HepG2 (cell line): ENCODE results near the gene UCN2. TPM values are rescaled to one million over a fixed set of nuclear protein-coding genes. Genes with fewer than 3 reads are reported as not detected.
A peak's percentile ranks its signal among the peaks of the same experiment; 100 is the strongest.

Source experiments
- ATM ChIP-seq: fragments of 450-650 bp; IDR thresholded peaks from 2 replicates; pipeline ENCODE4 v1.7.1; 2017; ENCODE audit warnings: mild to moderate bottlenecking, borderline replicate concordance
- ETV5 ChIP-seq: IDR thresholded peaks from 2 replicates; pipeline ENCODE4 v1.6.1; 2018; ENCODE audit warnings: missing biosample characterization, missing genetic modification reagents, inconsistent platforms, borderline replicate concordance
- FOXA3 ChIP-seq: IDR thresholded peaks from 2 replicates; pipeline ENCODE4 v1.6.1; 2016; ENCODE audit warnings: missing genetic modification reagents, missing compliant biosample characterization
- HES4 ChIP-seq: sonication (generic); formaldehyde crosslinking; IDR thresholded peaks from 2 replicates; pipeline ENCODE4 v1.9.0; 2021; ENCODE audit warnings: mild to moderate bottlenecking, missing genetic modification reagents, borderline replicate concordance
- HNRNPLL ChIP-seq: fragments of 200-400 bp; formaldehyde crosslinking; IDR thresholded peaks from 2 replicates; pipeline ENCODE4 v1.6.1; 2017; ENCODE audit warnings: mild to moderate bottlenecking, low read depth, low read length; ENCODE audit not compliant: poor library complexity, severe bottlenecking
- PCBP1 ChIP-seq: fragments of 200-400 bp; formaldehyde crosslinking; IDR thresholded peaks from 2 replicates; pipeline ENCODE4 v1.6.1; 2017; ENCODE audit warnings: mild to moderate bottlenecking, low read depth, low read length, borderline replicate concordance
- POLR2A ChIP-seq, 2 experiments: IDR thresholded peaks; 2 replicates each; pipeline ENCODE4 v1.6.1; 2011; ENCODE audit warnings: low read depth in 2 of 2, low read length in 2 of 2, mild to moderate bottlenecking in 1 of 2, moderate library complexity in 1 of 2; ENCODE audit not compliant: insufficient read depth in 1 of 2
- RERE ChIP-seq: IDR thresholded peaks from 2 replicates; pipeline ENCODE4 v1.6.1; 2016; ENCODE audit warnings: low read depth, missing genetic modification reagents, missing compliant biosample characterization
- SIX1 ChIP-seq: sonication (generic); formaldehyde crosslinking; IDR thresholded peaks from 2 replicates; pipeline ENCODE4 v1.4.0; 2020; ENCODE audit warnings: missing genetic modification reagents, borderline replicate concordance
- SKIL ChIP-seq: sonication (generic); formaldehyde crosslinking; IDR thresholded peaks from 2 replicates; pipeline ENCODE4 v1.8.0; 2022; ENCODE audit warnings: missing genetic modification reagents, mild to moderate bottlenecking, moderate library complexity, borderline replicate concordance
- TBP ChIP-seq: sonication (generic); formaldehyde crosslinking; IDR thresholded peaks from 2 replicates; pipeline ENCODE4 v1.5.0; 2020; ENCODE audit warnings: missing genetic modification reagents
- TBX2 ChIP-seq: sonication (generic); formaldehyde crosslinking; IDR thresholded peaks from 2 replicates; pipeline ENCODE4 v1.5.0; 2020; ENCODE audit warnings: missing genetic modification reagents, mild to moderate bottlenecking, borderline replicate concordance
- WIZ ChIP-seq: sonication (generic); formaldehyde crosslinking; IDR thresholded peaks from 2 replicates; pipeline ENCODE4 v1.5.1; 2020; ENCODE audit warnings: mild to moderate bottlenecking, missing genetic modification reagents
- ZBTB1 ChIP-seq: sonication (generic); formaldehyde crosslinking; IDR thresholded peaks from 2 replicates; pipeline ENCODE4 v1.4.0; 2020; ENCODE audit warnings: missing genetic modification reagents, borderline replicate concordance
- ZBTB3 ChIP-seq: sonication (generic); formaldehyde crosslinking; IDR thresholded peaks from 2 replicates; pipeline ENCODE4 v1.4.0; 2020; ENCODE audit warnings: low read depth, mild to moderate bottlenecking, moderate library complexity, missing genetic modification reagents, borderline replicate concordance
- ZNF251 ChIP-seq: sonication (generic); formaldehyde crosslinking; IDR thresholded peaks from 2 replicates; pipeline ENCODE4 v1.9.0; 2021; ENCODE audit warnings: mild to moderate bottlenecking, missing genetic modification reagents
- ZNF414 ChIP-seq: sonication (generic); formaldehyde crosslinking; IDR thresholded peaks from 2 replicates; pipeline ENCODE4 v1.5.0; 2020; ENCODE audit warnings: missing genetic modification reagents
- ZNF552 ChIP-seq: sonication (generic); formaldehyde crosslinking; IDR thresholded peaks from 2 replicates; pipeline ENCODE4 v1.9.0; 2022; ENCODE audit warnings: missing genetic modification reagents, mild to moderate bottlenecking, borderline replicate concordance
- ZNF713 ChIP-seq: sonication (generic); formaldehyde crosslinking; IDR thresholded peaks from 2 replicates; pipeline ENCODE4 v1.4.0; 2020; ENCODE audit warnings: mild to moderate bottlenecking, missing genetic modification reagents
- ZNF761 ChIP-seq: sonication (generic); formaldehyde crosslinking; conservative IDR thresholded peaks from 2 replicates; pipeline ENCODE4 v1.4.0; 2020; ENCODE audit warnings: mild to moderate bottlenecking, missing genetic modification reagents
- ZNF773 ChIP-seq: sonication (generic); formaldehyde crosslinking; IDR thresholded peaks from 2 replicates; pipeline ENCODE4 v1.4.0; 2020; ENCODE audit warnings: missing genetic modification reagents, borderline replicate concordance
- polyA plus RNA-seq, 8 experiments: library from polyadenylated mRNA; depleted of rRNA in 3 of 8; stranded (reverse) in 7 of 8; unstranded in 1 of 8; fragments of >200 nt; fragmentation: Illumina TruSeq in 4 of 8; extraction: Trizol in 4 of 8; gene quantifications; 2 replicates each; pipeline versions ENCODE4 v1.2.1 to v1.2.3, GENCODE V29; 2011 to 2016; ENCODE audit warnings: low read depth in 4 of 8, missing spikeins in 1 of 8, mixed read lengths in 1 of 8; ENCODE audit not compliant: insufficient read depth in 1 of 8
- total RNA-seq, 5 experiments: library from RNA; depleted of rRNA; stranded (reverse); fragments of >200 nt; fragmentation: Illumina TruSeq; extraction: Trizol; gene quantifications; 2 replicates each; pipeline ENCODE4 v1.2.3, GENCODE V29; 2016; ENCODE audit warnings: low read depth in 1 of 5

The UCN2 gene
- total and polyA plus RNA-seq, 2 of the 13 experiments (the other 11 are each of a cell fraction or from before 2014, with no cell fraction given): 0.07 to 1.5 TPM

GRCh38 chr3:48555949-48556795, 7.4 kb downstream of the UCN2 start (continued):
- TF ChIP-seq ZBTB1: no peak
- TF ChIP-seq ZNF251 (CRISPR knock-in tag): no peak
- no peak for TF ChIP-seq TBP
- TF ChIP-seq ZNF773 (CRISPR knock-in tag): no peak
- no peak for TF ChIP-seq ATM
- no peak for TF ChIP-seq TBX2 (CRISPR knock-in tag)
- TF ChIP-seq HNRNPLL: no peak
- no peak for TF ChIP-seq ZBTB3 (CRISPR knock-in tag)
- no peak for TF ChIP-seq ETV5
- TF ChIP-seq ZNF713 (CRISPR knock-in tag): no peak; the same call in 1 of the 2 replicates
- no peak for TF ChIP-seq WIZ
- no peak for TF ChIP-seq ZNF552 (CRISPR knock-in tag)
- no peak for TF ChIP-seq ZNF414 (CRISPR knock-in tag)
- TF ChIP-seq SKIL: no peak
- TF ChIP-seq SIX1 (CRISPR knock-in tag): no peak
- TF ChIP-seq ZNF761 (CRISPR knock-in tag): no peak
- 0 out of 4 replicates have a peak, but pooled peaks of 1 of the 2 experiments have one; percentile 39 for TF ChIP-seq POLR2A (IDR thresholded peaks at IDR 0.05; ENCODE audit: insufficient read depth in 1 of 2, low read depth in 2 of 2, low read length in 2 of 2)
- TF ChIP-seq HES4: no peak
- no peak for TF ChIP-seq RERE
- no peak for TF ChIP-seq PCBP1
- TF ChIP-seq FOXA3 (CRISPR knock-in tag): no peak
